NB4 (cell line): ENCODE results near the gene HECTD4.

Experiments used
- CTCF ChIP-seq: IDR thresholded peaks from one replicate; pipeline ENCODE4 v1.5.1; 2012; ENCODE audit warnings: low read depth, low read length
- POLR2A ChIP-seq: IDR thresholded peaks from 2 replicates; pipeline ENCODE4 v1.6.1; 2011; ENCODE audit warnings: mild to moderate bottlenecking; ENCODE audit not compliant: insufficient read length; ENCODE audit errors: extremely low read depth

- TF ChIP-seq POLR2A (no peak), CTCF (no peak)
Observed at GRCh38 chr12:112176321-112177010, 205.8 kb downstream of the HECTD4 start.
